ENCODE data around the gene CDK19.

CDK19 gene

GRCh38 chr6:110665600-110665999, 149.7 kb downstream of the CDK19 start:
- Histone ChIP-seq H3K36me3 (ENCODE audit: control insufficient read depth, insufficient read depth, low read length) (no peaks in the 10 kb centered on the region), H3K9ac (ENCODE audit: low read depth, low read length) (no peak overlapping the region)

GRCh38 chr6:110664933-110665332, 150.3 kb downstream of the CDK19 start:
- Histone ChIP-seq H3K4me3 (ENCODE audit: low read depth, low read length) (no peak overlapping the region), H3K27me3 (ENCODE audit: control insufficient read depth, insufficient read depth, low read length) (no peaks in the 10 kb centered on the region), H3K9me3 (ENCODE audit: control insufficient read depth, insufficient read depth, low read length) (no peaks in the 10 kb centered on the region), H3K9ac (ENCODE audit: low read depth, low read length) (no peak overlapping the region), H3K4me1 (ENCODE audit: control insufficient read depth, insufficient read depth, low read length) (no peaks in the 10 kb centered on the region), H3K36me3 (ENCODE audit: control insufficient read depth, insufficient read depth, low read length) (no peaks in the 10 kb centered on the region)

More at GRCh38 chr6:110665600-110665999, 149.7 kb downstream of the CDK19 start:
- Histone ChIP-seq H3K9me3 (ENCODE audit: control insufficient read depth, insufficient read depth, low read length) (no peaks in the 10 kb centered on the region), H3K4me1 (ENCODE audit: control insufficient read depth, insufficient read depth, low read length) (no peaks in the 10 kb centered on the region), H3K27me3 (ENCODE audit: control insufficient read depth, insufficient read depth, low read length) (no peaks in the 10 kb centered on the region), H3K4me3 (ENCODE audit: low read depth, low read length) (no peak overlapping the region)

GRCh38 chr6:110662490-110663211, 152.6 kb downstream of the CDK19 start:
- Histone ChIP-seq H3K4me1 (ENCODE audit: control insufficient read depth, insufficient read depth, low read length) (no peaks in the 10 kb centered on the region), H3K9me3 (ENCODE audit: control insufficient read depth, insufficient read depth, low read length) (no peaks in the 10 kb centered on the region), H3K36me3 (ENCODE audit: control insufficient read depth, insufficient read depth, low read length) (no peaks in the 10 kb centered on the region), H3K9ac (ENCODE audit: low read depth, low read length) (no peak overlapping the region), H3K4me3 (ENCODE audit: low read depth, low read length) (no peak overlapping the region), H3K27me3 (ENCODE audit: control insufficient read depth, insufficient read depth, low read length) (no peaks in the 10 kb centered on the region)

- Histone ChIP-seq H3K4me3 (ENCODE audit: low read depth, low read length) (no peak overlapping the region), H3K4me1 (ENCODE audit: control insufficient read depth, insufficient read depth, low read length) (no peaks in the 10 kb centered on the region), H3K9ac (ENCODE audit: low read depth, low read length) (no peak overlapping the region), H3K27me3 (ENCODE audit: control insufficient read depth, insufficient read depth, low read length) (no peaks in the 10 kb centered on the region), H3K9me3 (ENCODE audit: control insufficient read depth, insufficient read depth, low read length) (no peaks in the 10 kb centered on the region), H3K36me3 (ENCODE audit: control insufficient read depth, insufficient read depth, low read length) (no peaks in the 10 kb centered on the region)
Measured at GRCh38 chr6:110661414-110661813, 153.9 kb downstream of the CDK19 start.

- H3K4me1 ChIP-seq (ENCODE audit: control insufficient read depth, insufficient read depth, low read length) = peaks cover 6% of the 10 kb centered on the region
- no peaks in the 10 kb centered on the region for H3K27me3 ChIP-seq (ENCODE audit: control insufficient read depth, insufficient read depth, low read length)
- no peaks in the 10 kb centered on the region for H3K9me3 ChIP-seq (ENCODE audit: control insufficient read depth, insufficient read depth, low read length)
- H3K36me3 ChIP-seq (ENCODE audit: control insufficient read depth, insufficient read depth, low read length) = no peaks in the 10 kb centered on the region
- H3K4me3 ChIP-seq (ENCODE audit: low read depth, low read length) = no peak overlapping the region
- no peak overlapping the region for H3K9ac ChIP-seq (ENCODE audit: low read depth, low read length)
Measured at GRCh38 chr6:110660066-110660655, 155.1 kb downstream of the CDK19 start.

GRCh38 chr6:110658631-110659211, 156.5 kb downstream of the CDK19 start:
- H3K9me3 ChIP-seq (ENCODE audit: control insufficient read depth, insufficient read depth, low read length) = no peaks in the 10 kb centered on the region
- H3K36me3 ChIP-seq (ENCODE audit: control insufficient read depth, insufficient read depth, low read length) = no peaks in the 10 kb centered on the region
- peaks cover 6% of the 10 kb centered on the region for H3K4me1 ChIP-seq (ENCODE audit: control insufficient read depth, insufficient read depth, low read length)
- H3K9ac ChIP-seq (ENCODE audit: low read depth, low read length) = no peak overlapping the region
- no peaks in the 10 kb centered on the region for H3K27me3 ChIP-seq (ENCODE audit: control insufficient read depth, insufficient read depth, low read length)
- H3K4me3 ChIP-seq (ENCODE audit: low read depth, low read length) = no peak overlapping the region

- no peaks in the 10 kb centered on the region for H3K27me3 ChIP-seq (ENCODE audit: control insufficient read depth, insufficient read depth, low read length)
- H3K4me1 ChIP-seq (ENCODE audit: control insufficient read depth, insufficient read depth, low read length) = peaks cover 6% of the 10 kb centered on the region
- no peak overlapping the region for H3K4me3 ChIP-seq (ENCODE audit: low read depth, low read length)
- H3K9ac ChIP-seq (ENCODE audit: low read depth, low read length) = no peak overlapping the region
- no peaks in the 10 kb centered on the region for H3K9me3 ChIP-seq (ENCODE audit: control insufficient read depth, insufficient read depth, low read length)
- no peaks in the 10 kb centered on the region for H3K36me3 ChIP-seq (ENCODE audit: control insufficient read depth, insufficient read depth, low read length)
Measured at GRCh38 chr6:110656492-110656891, 158.8 kb downstream of the CDK19 start.

- Histone ChIP-seq H3K9ac (ENCODE audit: low read depth, low read length) (no peak overlapping the region), H3K4me1 (ENCODE audit: control insufficient read depth, insufficient read depth, low read length) (peaks cover 6% of the 10 kb centered on the region), H3K9me3 (ENCODE audit: control insufficient read depth, insufficient read depth, low read length) (no peaks in the 10 kb centered on the region), H3K4me3 (ENCODE audit: low read depth, low read length) (no peak overlapping the region), H3K27me3 (ENCODE audit: control insufficient read depth, insufficient read depth, low read length) (no peaks in the 10 kb centered on the region), H3K36me3 (ENCODE audit: control insufficient read depth, insufficient read depth, low read length) (no peaks in the 10 kb centered on the region)
Measured at GRCh38 chr6:110655821-110656220, 159.4 kb downstream of the CDK19 start.

GRCh38 chr6:110654096-110654820, 161.0 kb downstream of the CDK19 start:
- no peak overlapping the region for H3K4me3 ChIP-seq (ENCODE audit: low read depth, low read length)

GRCh38 chr6:110653381-110653780, 161.9 kb downstream of the CDK19 start:
- Histone ChIP-seq H3K4me3 (ENCODE audit: low read depth, low read length) (no peak overlapping the region), H3K4me1 (ENCODE audit: control insufficient read depth, insufficient read depth, low read length) (peaks cover 6% of the 10 kb centered on the region), H3K9ac (ENCODE audit: low read depth, low read length) (no peak overlapping the region), H3K27me3 (ENCODE audit: control insufficient read depth, insufficient read depth, low read length) (no peaks in the 10 kb centered on the region), H3K36me3 (ENCODE audit: control insufficient read depth, insufficient read depth, low read length) (no peaks in the 10 kb centered on the region), H3K9me3 (ENCODE audit: control insufficient read depth, insufficient read depth, low read length) (no peaks in the 10 kb centered on the region)

More at GRCh38 chr6:110654096-110654820, 161.0 kb downstream of the CDK19 start:
- no peaks in the 10 kb centered on the region for H3K27me3 ChIP-seq (ENCODE audit: control insufficient read depth, insufficient read depth, low read length)
- no peak overlapping the region for H3K9ac ChIP-seq (ENCODE audit: low read depth, low read length)
- peaks cover 6% of the 10 kb centered on the region for H3K4me1 ChIP-seq (ENCODE audit: control insufficient read depth, insufficient read depth, low read length)
- H3K9me3 ChIP-seq (ENCODE audit: control insufficient read depth, insufficient read depth, low read length) = no peaks in the 10 kb centered on the region
- no peaks in the 10 kb centered on the region for H3K36me3 ChIP-seq (ENCODE audit: control insufficient read depth, insufficient read depth, low read length)

GRCh38 chr6:110652520-110652919, 162.7 kb downstream of the CDK19 start:
- Histone ChIP-seq H3K27me3 (ENCODE audit: control insufficient read depth, insufficient read depth, low read length) (no peaks in the 10 kb centered on the region), H3K9ac (ENCODE audit: low read depth, low read length) (no peak overlapping the region), H3K4me1 (ENCODE audit: control insufficient read depth, insufficient read depth, low read length) (peaks cover 6% of the 10 kb centered on the region), H3K9me3 (ENCODE audit: control insufficient read depth, insufficient read depth, low read length) (no peaks in the 10 kb centered on the region), H3K36me3 (ENCODE audit: control insufficient read depth, insufficient read depth, low read length) (no peaks in the 10 kb centered on the region), H3K4me3 (ENCODE audit: low read depth, low read length) (no peak overlapping the region)
